Measurements from ENCODE around the gene SLC16A3.

GRCh38 chr17:82194765-82195164 is 34.1 kb upstream of the SLC16A3 start:
- TF ChIP-seq CTCF (IDR thresholded peaks at IDR 0.05) = no peak
- TF ChIP-seq POLR2A (IDR thresholded peaks at IDR 0.05) = no peak
- TF ChIP-seq POLR2AphosphoS5 (IDR thresholded peaks at IDR 0.05; ENCODE audit: insufficient read depth in 1 of 2, low read depth in 1 of 2) = no peak

Data from vagina (tissue), 2 donors.